ENCODE results near the gene ZNF516. TPM values are rescaled to one million over a fixed set of nuclear protein-coding genes. Genes with fewer than 3 reads are reported as not detected.

Gene ZNF516
- total and polyA plus RNA-seq, 2 of the 4 experiments (the other 2 are of a cell fraction) = 7.9 to 16.9 TPM

DNA sequence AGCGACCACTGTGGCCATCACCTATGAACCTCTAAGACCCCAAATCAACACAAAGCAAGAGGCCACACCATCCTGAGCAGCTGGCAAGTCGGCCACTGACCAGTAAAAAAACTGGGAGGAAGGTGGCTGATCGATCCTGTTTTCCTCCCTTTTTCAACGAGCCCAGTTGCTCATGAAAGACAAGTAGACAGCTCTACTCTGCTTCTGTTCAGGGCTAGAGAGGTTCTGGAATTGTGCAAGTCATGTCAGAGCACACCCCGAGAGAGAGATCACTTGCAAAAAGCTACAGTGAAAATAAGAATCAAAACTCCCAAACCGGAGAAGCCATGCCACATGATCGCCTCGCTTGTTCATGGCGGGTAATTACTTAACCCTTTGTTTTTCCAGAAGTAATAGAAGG, 34.6 kb downstream of the ZNF516 start:
- Histone ChIP-seq H3K14ac (replicated peaks; ENCODE audit: low read depth, low read length) (peak overlapping the region; percentile 68), H3K4me1 (ENCODE audit: control insufficient read depth, insufficient read depth, low read length) (peaks cover 36% of the 10 kb centered on the region), H3K56ac (ENCODE audit: extremely low read depth, insufficient read depth, low read length) (peak overlapping the region; percentile 45), H4K5ac (ENCODE audit: low read depth, low read length) (peak overlapping the region; percentile 40), H2BK15ac (ENCODE audit: low read depth, low read length) (peak overlapping the region; percentile 72), H2AK9ac (replicated peaks; ENCODE audit: low read depth, low read length, poor library complexity) (peak overlapping the region; percentile 45), H4K20me1 (ENCODE audit: insufficient read depth, low read length) (peaks cover 64% of the 10 kb centered on the region), H2AFZ (replicated peaks; ENCODE audit: low read length, poor library complexity) (no peak overlapping the region), H3K9me3 (ENCODE audit: control insufficient read depth, insufficient read depth, low read length) (no peaks in the 10 kb centered on the region), H3K4me2 (ENCODE audit: low read depth, low read length) (peak overlapping the region; percentile 75; the same call in 1 of the 2 replicates), H3K18ac (ENCODE audit: low read depth, low read length) (peak overlapping the region; percentile 70), H3K27ac (ENCODE audit: insufficient read depth, low read length) (peak overlapping the region; percentile 89), H3K4ac (ENCODE audit: low read depth, low read length) (peak overlapping the region; percentile 94), H2BK20ac (ENCODE audit: low read depth, low read length) (peak overlapping the region; percentile 77), H3K4me3 (ENCODE audit: insufficient read depth, low read depth, low read length) (no peak overlapping the region), H3K9me1 (ENCODE audit: insufficient read depth, low read length) (peaks cover 31% of the 10 kb centered on the region), H3K36me3 (ENCODE audit: control insufficient read depth, insufficient read depth, low read length) (peaks cover 21% of the 10 kb centered on the region), H4K8ac (ENCODE audit: low read depth in 2 of 2, low read length in 2 of 2) (peak overlapping the region; percentile 64 to 86), H4K91ac (ENCODE audit: insufficient read depth, low read depth, low read length) (peak overlapping the region; percentile 85), H3K79me1 (ENCODE audit: low read depth in 1 of 2, low read length in 2 of 2) (peaks cover 38 to 96% of the 10 kb centered on the region in 2 experiments), H3K9ac (ENCODE audit: low read depth, low read length) (peak overlapping the region; percentile 40; the same call in 1 of the 2 replicates), H2BK5ac (ENCODE audit: low read depth, low read length, poor library complexity, severe bottlenecking) (peak overlapping the region; percentile 93), H2BK120ac (ENCODE audit: low read depth, low read length) (peak overlapping the region; percentile 93), H3K23ac (ENCODE audit: low read depth, low read length) (peak overlapping the region; percentile 65), H2AK5ac (ENCODE audit: low read depth, low read length) (peak overlapping the region; percentile 97), H3K27me3 (ENCODE audit: control insufficient read depth, insufficient read depth, low read length) (no peaks in the 10 kb centered on the region)
- in situ Hi-C loops (cut with MboI; ENCODE audit: low sequenced_read_pairs) (loop anchor here (25.0 kb wide), 1 partner anchor 652 kb away; no protein-coding TSS in a partner anchor), dilution Hi-C loops (cut with HindIII; ENCODE audit: low sequenced_read_pairs, unreplicated experiment) (no loop called here), intact Hi-C loops (cut with micrococcal nuclease) (no loop called here)
- peak; percentile 34 for DNase-seq
- CTCF ChIA-PET = no interaction called here
- BruUV-seq (replicated peaks) = no TSS peak
- no CpG with 5 or more reads among the region's 9 CpGs for WGBS, 2 experiments (ENCODE audit: extremely low coverage in 2 of 2, insufficient read length in 1 of 2)
- TF ChIP-seq CEBPB (IDR thresholded peaks at IDR 0.05; ENCODE audit: low read depth, low read length) (peak; percentile 33; the same call in 1 of the 2 replicates), RCOR1 (IDR thresholded peaks at IDR 0.05; ENCODE audit: insufficient replicate concordance, low read length) (no peak), NFE2L2 (IDR thresholded peaks at IDR 0.05; ENCODE audit: low read depth, low read length) (peak; percentile 42; the same call in 1 of the 2 replicates)
- TF ChIP-seq, protein P1, sequence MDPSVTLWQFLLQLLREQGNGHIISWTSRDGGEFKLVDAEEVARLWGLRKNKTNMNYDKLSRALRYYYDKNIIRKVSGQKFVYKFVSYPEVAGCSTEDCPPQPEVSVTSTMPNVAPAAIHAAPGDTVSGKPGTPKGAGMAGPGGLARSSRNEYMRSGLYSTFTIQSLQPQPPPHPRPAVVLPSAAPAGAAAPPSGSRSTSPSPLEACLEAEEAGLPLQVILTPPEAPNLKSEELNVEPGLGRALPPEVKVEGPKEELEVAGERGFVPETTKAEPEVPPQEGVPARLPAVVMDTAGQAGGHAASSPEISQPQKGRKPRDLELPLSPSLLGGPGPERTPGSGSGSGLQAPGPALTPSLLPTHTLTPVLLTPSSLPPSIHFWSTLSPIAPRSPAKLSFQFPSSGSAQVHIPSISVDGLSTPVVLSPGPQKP (IDR thresholded peaks at IDR 0.05; ENCODE audit: borderline replicate concordance, low read depth, low read length) = no peak
- POLR2A ChIA-PET (ENCODE audit: unreplicated experiment) = no interaction called here
- no peak; the same call in 1 of the 2 replicates for ATAC-seq (ENCODE audit: low read depth)
